Activated CD8-positive, alpha-beta memory T cell treated with anti-CD3 and anti-CD28 coated beads, Interleukin-2, amount 50 U/mL, for 4 hours (primary cell): ENCODE data around the gene COL9A3.

ENCODE experiments used
- DNase-seq: peaks from one replicate; pipeline ENCODE4 v3.0.0-alpha.2; 2020

COL9A3 gene

GRCh38 chr20:62799036-62799435 is 17.8 kb upstream of the COL9A3 start:
- DNase-seq: no peak

GRCh38 chr20:62799459-62799858 is 17.4 kb upstream of the COL9A3 start:
- no peak for DNase-seq

- DNase-seq: no peak
These were observed 17.0 kb upstream of the COL9A3 start for GRCh38 chr20:62799873-62800272.

- no peak for DNase-seq
These were observed 16.3 kb upstream of the COL9A3 start for GRCh38 chr20:62800314-62801259.

- DNase-seq: no peak
These were observed 15.4 kb upstream of the COL9A3 start for GRCh38 chr20:62801284-62802010.

- no peak for DNase-seq
These were observed 14.7 kb upstream of the COL9A3 start for GRCh38 chr20:62802026-62802712.

- DNase-seq: no peak
These were observed 12.7 kb upstream of the COL9A3 start for GRCh38 chr20:62804021-62804626.

GRCh38 chr20:62804627-62805154 is 12.2 kb upstream of the COL9A3 start, which contains the start of gene OGFR:
OGFR (plus strand) TSS chr20:62804835; CDS start chr20:62804860, 25 bp downstream.
- DNase-seq: peak; percentile 78

- DNase-seq: peak; percentile 68
These were observed 11.6 kb upstream of the COL9A3 start for GRCh38 chr20:62805155-62805710.

GRCh38 chr20:62805711-62806382 is 11.0 kb upstream of the COL9A3 start:
- no peak for DNase-seq

GRCh38 chr20:62806383-62807050 is 10.3 kb upstream of the COL9A3 start:
- DNase-seq: no peak

- no peak for DNase-seq
These were observed 9.2 kb upstream of the COL9A3 start for GRCh38 chr20:62807444-62808210.

- peak; percentile 80 for DNase-seq
These were observed 8.5 kb upstream of the COL9A3 start for GRCh38 chr20:62808211-62808865.

- no peak for DNase-seq
These were observed 7.1 kb upstream of the COL9A3 start for GRCh38 chr20:62809530-62810428.

- no peak for DNase-seq
These were observed 5.5 kb upstream of the COL9A3 start for GRCh38 chr20:62811320-62811719.

- DNase-seq: no peak
These were observed 5.1 kb upstream of the COL9A3 start for GRCh38 chr20:62811720-62812119.

- DNase-seq: no peak
These were observed 4.5 kb upstream of the COL9A3 start for GRCh38 chr20:62812181-62812906.

GRCh38 chr20:62812907-62813200 is 4.0 kb upstream of the COL9A3 start:
- DNase-seq: no peak
